Lung (tissue), 12 donors: Measurements from ENCODE around the gene TFF3. TPM values are rescaled to one million over a fixed set of nuclear protein-coding genes. Genes with fewer than 3 reads are reported as not detected.

Experiments
- ATAC-seq: fragments of 200-7000 bp; cut with Tn5 transposase; one replicate; pipeline ENCODE4 v1.9.1; 2020; ENCODE audit warnings: moderate number of reproducible peaks; ENCODE audit not compliant: insufficient read depth, low FRiP score
- DNase-seq, 3 donors: peaks; one replicate each; pipeline ENCODE4 v3.0.0-alpha.2; 2013 to 2017
- H3K27ac ChIP-seq, 2 donors: one replicate each; pipeline ENCODE4 v1.5.1; 2013; ENCODE audit warnings: mild to moderate bottlenecking in 2 of 2, moderate library complexity in 2 of 2, control low read depth in 1 of 2, inconsistent platforms in 1 of 2, low read depth in 1 of 2, low read length in 1 of 2
- H3K27me3 ChIP-seq, 3 donors: one replicate each; pipeline ENCODE4 v1.5.1; 2013; ENCODE audit warnings: low read length in 2 of 3; ENCODE audit not compliant: control insufficient read depth in 3 of 3, insufficient read depth in 3 of 3
- H3K36me3 ChIP-seq, 4 donors: one replicate each; pipeline ENCODE4 v1.5.1; 2013; ENCODE audit warnings: low read length in 4 of 4, mild to moderate bottlenecking in 1 of 4, moderate library complexity in 1 of 4; ENCODE audit not compliant: control insufficient read depth in 4 of 4, insufficient read depth in 4 of 4
- H3K4me1 ChIP-seq, 5 donors: one replicate each; pipeline ENCODE4 v1.5.1; 2013; ENCODE audit warnings: low read length in 5 of 5, mild to moderate bottlenecking in 2 of 5, moderate library complexity in 1 of 5; ENCODE audit not compliant: control insufficient read depth in 5 of 5, insufficient read depth in 5 of 5
- H3K4me3 ChIP-seq: one replicate; pipeline ENCODE4 v1.5.1; 2013; ENCODE audit warnings: mild to moderate bottlenecking, control low read depth, moderate library complexity
- H3K9ac ChIP-seq, 2 donors: one replicate each; pipeline ENCODE4 v1.5.1; 2013; ENCODE audit warnings: low read length in 2 of 2, control low read depth in 1 of 2; ENCODE audit not compliant: insufficient read depth in 1 of 2
- H3K9me3 ChIP-seq, 4 donors: one replicate each; pipeline ENCODE4 v1.5.1; 2013; ENCODE audit warnings: low read length in 3 of 4, mild to moderate bottlenecking in 1 of 4, moderate library complexity in 1 of 4; ENCODE audit not compliant: control insufficient read depth in 4 of 4, insufficient read depth in 3 of 4
- CTCF ChIP-seq: IDR thresholded peaks from 2 replicates; pipeline ENCODE4 v1.5.1; 2012; ENCODE audit warnings: mild to moderate bottlenecking; ENCODE audit errors: control extremely low read depth, extremely low read depth
- WGBS, 2 donors: extraction: QIAGEN DNeasy Blood & Tissue Kit; methylation state at CpG; one replicate each; pipeline ENCODE4 v1.1.7; 2013; 5-methylcytosine and 5-hydroxymethylcytosine counted together
- polyA plus RNA-seq, 2 donors: library from polyadenylated mRNA; stranded (reverse); fragments of 200-250 nt; gene quantifications; one replicate each; pipeline ENCODE4 v1.2.1, GENCODE V29; 2013
- total RNA-seq, 2 donors: library from RNA; depleted of rRNA in 1 of 2; stranded (reverse); fragments of >200 nt in 1 of 2; gene quantifications; one replicate each; pipeline ENCODE4 v1.2.1, GENCODE V29; 2014 to 2021
- donor health status: control.
- donor health status: control.
- donor health status: Bipolar disorder and iron deficiency.
- donor health status: healthy.
- donor health status: DM: yes; HTN: yes; CAD: no.

The TFF3 gene
- total and polyA plus RNA-seq, 4 donors: 23.9 to 54.0 (median 34.3) TPM

DNA sequence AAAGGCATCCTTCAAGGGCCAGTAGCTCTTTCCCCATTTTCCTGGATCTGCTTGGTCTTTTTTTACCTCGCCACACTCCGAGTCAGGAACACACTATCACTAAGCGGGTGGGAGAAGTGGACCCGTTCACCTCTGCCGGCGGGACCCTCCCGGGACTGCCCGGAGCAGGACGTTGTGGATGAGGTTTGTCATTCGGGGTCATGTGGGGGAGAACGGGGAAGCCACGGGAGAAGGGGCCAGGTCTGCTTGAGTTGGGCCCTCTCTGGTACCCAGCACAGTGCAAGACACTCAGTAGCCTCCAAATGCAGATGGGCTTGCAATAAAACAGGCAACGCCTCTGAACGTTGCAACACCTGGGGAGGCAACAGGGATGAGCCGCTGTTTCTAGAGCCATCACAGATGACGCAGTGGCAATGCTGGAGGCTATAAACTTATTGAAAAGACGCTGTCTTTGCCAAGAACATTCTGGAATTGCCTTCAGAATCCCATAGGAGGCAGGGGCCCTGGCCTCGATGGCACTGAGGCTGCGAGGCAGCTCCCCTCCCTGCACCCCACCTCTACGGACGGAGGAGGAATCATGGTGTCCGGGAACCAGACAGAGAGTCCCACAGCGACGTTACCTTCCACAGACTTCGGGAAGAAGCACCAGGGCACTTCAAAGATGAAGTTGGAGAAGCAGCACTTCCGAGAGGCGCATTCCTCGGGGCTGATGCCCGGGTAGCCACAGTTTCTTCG, 31.8 kb upstream of the TFF3 start:
- ATAC-seq: no peak
- TF ChIP-seq CTCF: no peak
- peaks cover 0 to 3% (median 0%) of the 10 kb centered on the region in 3 donors for H3K27me3 ChIP-seq
- no peaks in the 10 kb centered on the region for H3K9me3 ChIP-seq
- H3K4me3 ChIP-seq: no peak overlapping the region
- 90 to 91% methylated on average over 30 of the region's 30 CpGs for WGBS, 2 donors
- H3K4me1 ChIP-seq: no peaks in the 10 kb centered on the region
- DNase-seq: no peak
- no peak overlapping the region for H3K9ac ChIP-seq
- no peak overlapping the region for H3K27ac ChIP-seq
- no peaks in the 10 kb centered on the region for H3K36me3 ChIP-seq

GRCh38 chr21:42346441-42346840, 31.2 kb upstream of the TFF3 start:
- Histone ChIP-seq H3K4me3 (no peak overlapping the region), H3K27me3 (peaks cover 0 to 3% (median 0%) of the 10 kb centered on the region in 3 donors)
- DNase-seq: no peak

GRCh38 chr21:42344631-42345030, 29.4 kb upstream of the TFF3 start:
- no peak overlapping the region for H3K27ac ChIP-seq
- DNase-seq (no peak), ATAC-seq (no peak)
- H3K9me3 ChIP-seq: no peaks in the 10 kb centered on the region
- no peak overlapping the region for H3K9ac ChIP-seq
- TF ChIP-seq CTCF: no peak
- WGBS, 2 donors: 77 to 85% methylated on average over 4 of the region's 4 CpGs
- H3K27me3 ChIP-seq: peaks cover 0 to 3% (median 0%) of the 10 kb centered on the region in 3 donors
- no peaks in the 10 kb centered on the region for H3K36me3 ChIP-seq
- H3K4me3 ChIP-seq: no peak overlapping the region
- H3K4me1 ChIP-seq: no peaks in the 10 kb centered on the region

More at GRCh38 chr21:42346441-42346840, 31.2 kb upstream of the TFF3 start:
- no peak overlapping the region for H3K27ac ChIP-seq
- no peaks in the 10 kb centered on the region for H3K4me1 ChIP-seq
- ATAC-seq: no peak
- no peak for TF ChIP-seq CTCF
- H3K9ac ChIP-seq: no peak overlapping the region
- no peaks in the 10 kb centered on the region for H3K36me3 ChIP-seq
- 94 to 97% methylated on average over 9 of the region's 9 CpGs for WGBS, 2 donors
- H3K9me3 ChIP-seq: no peaks in the 10 kb centered on the region
